ENCODE results near the gene PDE1C.

Gene PDE1C

DNA sequence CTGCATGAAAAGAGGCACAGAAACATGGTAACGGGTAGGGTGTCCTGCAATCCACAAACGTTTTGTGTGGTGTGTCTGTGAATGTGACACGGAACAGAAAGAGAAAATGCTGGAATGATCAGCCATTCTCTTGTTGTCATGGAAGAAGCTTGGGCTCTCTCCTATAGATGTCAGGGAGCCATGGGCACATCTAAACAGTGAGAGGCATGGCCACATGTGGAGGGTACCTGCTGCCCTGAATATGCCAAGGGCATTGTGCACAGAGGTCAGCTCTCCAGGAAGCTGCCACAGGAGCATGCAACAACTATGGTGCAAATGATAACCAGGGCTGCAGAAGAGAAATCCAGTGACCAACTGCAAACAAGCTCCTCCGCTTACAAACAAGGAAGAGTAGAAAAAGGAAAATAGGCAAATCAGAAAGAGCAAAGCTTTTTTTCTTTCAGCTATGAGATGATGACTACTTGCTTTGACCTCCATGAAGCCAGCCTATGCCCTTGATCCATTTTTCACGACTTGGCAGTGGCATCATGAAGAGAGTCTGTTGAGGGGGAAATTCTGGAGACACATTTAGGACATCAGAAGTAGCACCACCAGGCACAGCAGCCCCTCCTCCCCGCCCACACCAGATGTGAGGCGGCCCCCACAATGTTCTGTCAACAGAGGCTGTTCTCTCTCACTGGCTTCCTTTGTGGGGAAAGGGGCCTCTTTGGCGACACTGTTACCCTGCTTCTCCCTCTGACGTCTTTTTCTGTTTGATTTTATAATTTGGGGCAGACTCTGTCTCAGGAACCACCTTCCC, 4.8 kb upstream of the PDE1C start:
- no peak for DNase-seq (ENCODE audit: low read depth)

- no peak for DNase-seq (ENCODE audit: low read depth)
Measured at GRCh38 chr7:32073533-32073932, 3.3 kb upstream of the PDE1C start.

- no peak for DNase-seq (ENCODE audit: low read depth)
Measured at GRCh38 chr7:32072397-32072796, 2.2 kb upstream of the PDE1C start.

GRCh38 chr7:32071466-32072091, 1.4 kb upstream of the PDE1C start:
- no peak for DNase-seq (ENCODE audit: low read depth)

GRCh38 chr7:32070051-32070405, 179 bp downstream of the PDE1C start:
- no peak for DNase-seq (ENCODE audit: low read depth)

DNA sequence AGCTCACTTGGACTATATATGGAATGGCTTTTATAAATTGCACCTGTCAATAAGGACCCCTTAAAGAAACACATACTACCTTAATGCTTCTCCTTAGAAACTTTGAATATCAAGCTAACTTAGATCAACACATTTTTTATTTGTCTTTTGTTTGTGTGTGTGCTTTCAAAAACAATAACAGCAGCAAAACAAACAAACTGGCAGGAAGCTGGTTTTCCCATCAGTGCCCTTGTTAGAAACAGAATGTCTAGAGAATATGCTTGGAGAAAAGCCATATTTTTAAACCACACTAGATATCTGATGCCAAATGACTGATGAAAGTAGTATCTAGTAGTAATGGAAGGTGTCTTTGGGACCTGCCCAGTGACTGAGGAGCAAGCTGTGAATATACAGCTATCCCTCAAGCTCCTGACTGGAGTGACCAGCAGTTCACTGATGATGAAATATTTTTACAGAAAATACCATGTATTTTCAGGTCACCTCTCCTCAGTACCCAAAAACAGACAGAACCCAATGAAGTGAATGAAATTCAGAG, 1.0 kb downstream of the PDE1C start:
- DNase-seq (ENCODE audit: low read depth), result no peak

DNA sequence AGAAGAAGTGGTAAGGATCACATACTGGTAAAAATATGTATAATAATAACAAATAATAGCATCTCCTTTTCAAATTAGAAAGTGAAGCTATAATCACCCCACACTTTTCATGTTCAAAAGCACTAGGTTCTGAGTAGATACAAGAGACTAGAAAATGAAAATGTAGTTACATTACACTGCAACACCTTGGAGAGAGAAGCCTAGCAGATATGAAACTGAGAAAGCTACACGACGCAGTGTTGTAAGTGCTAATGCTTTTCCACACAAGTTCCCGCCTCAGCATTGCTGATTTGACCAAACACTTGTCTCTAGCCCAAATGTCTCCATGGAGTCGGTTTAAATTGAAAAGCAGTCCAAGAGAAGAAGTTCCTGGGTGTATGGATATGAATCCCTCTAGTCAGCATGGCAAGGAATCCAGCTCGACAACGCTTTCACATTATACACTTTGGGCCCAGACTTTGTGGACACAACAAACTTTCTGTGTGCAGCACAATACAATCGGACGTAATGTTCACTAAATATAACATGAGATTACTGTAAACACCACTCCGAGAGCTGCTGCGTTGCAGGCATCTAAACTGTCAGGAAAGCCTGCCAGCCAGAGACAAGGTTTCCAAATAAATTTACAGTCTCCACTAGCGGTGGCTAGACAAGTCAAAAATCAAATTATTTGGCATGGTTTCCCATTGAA, 1.7 kb downstream of the PDE1C start:
- DNase-seq (ENCODE audit: low read depth), result no peak

- no peak for DNase-seq (ENCODE audit: low read depth)
Measured at GRCh38 chr7:32066441-32066840, 3.8 kb downstream of the PDE1C start.

DNA sequence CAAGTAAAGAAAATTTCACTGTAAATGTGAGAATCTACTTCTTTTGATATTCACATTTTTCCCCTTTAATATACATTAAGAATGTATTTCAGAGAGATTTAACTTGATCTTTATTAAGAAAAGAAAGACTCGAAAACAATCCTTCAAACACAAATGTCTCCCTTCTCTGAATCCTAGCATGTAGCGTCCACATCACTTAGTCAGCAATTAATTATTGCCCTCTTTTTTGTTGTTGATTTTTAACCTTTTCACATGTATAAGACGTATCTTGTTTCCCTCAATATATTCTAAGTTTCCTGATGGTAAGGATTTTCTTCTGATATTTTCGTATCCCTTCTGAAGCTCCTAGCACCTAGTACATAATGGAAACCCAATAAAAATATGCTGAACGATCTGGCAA, 6.6 kb downstream of the PDE1C start:
- no peak for DNase-seq (ENCODE audit: low read depth)

DNA sequence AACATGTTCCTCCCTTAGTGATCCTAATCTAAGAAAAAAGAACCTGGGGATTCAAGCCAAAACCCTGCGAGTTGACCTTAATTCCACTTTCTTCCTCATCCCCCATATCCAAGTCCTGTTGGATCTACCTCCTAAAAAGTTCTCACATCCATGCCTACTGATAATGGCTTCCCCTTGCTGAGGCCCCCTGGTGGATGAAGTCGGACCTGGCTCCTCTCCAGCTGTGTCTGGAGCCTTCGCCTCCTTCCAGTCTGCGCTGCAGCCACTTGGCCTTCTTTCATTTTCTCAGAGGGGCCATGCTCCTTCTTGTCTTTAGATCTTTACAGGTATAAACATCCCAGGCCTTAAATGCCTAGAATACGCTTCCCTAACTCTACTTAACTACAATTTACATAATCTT, 8.1 kb downstream of the PDE1C start:
- DNase-seq (ENCODE audit: low read depth), result no peak

GRCh38 chr7:32061346-32061745, 8.9 kb downstream of the PDE1C start:
- DNase-seq (ENCODE audit: low read depth), result no peak

- no peak for DNase-seq (ENCODE audit: low read depth)
Measured at GRCh38 chr7:32059289-32060011, 10.8 kb downstream of the PDE1C start.

GRCh38 chr7:32058002-32058401, 12.2 kb downstream of the PDE1C start:
- no peak for DNase-seq (ENCODE audit: low read depth)

- no peak for DNase-seq (ENCODE audit: low read depth)
Measured at GRCh38 chr7:32056767-32057166, 13.4 kb downstream of the PDE1C start.

GRCh38 chr7:32053204-32053603, 17.0 kb downstream of the PDE1C start:
- DNase-seq (ENCODE audit: low read depth), result no peak

GRCh38 chr7:32051128-32051527, 19.1 kb downstream of the PDE1C start:
- no peak for DNase-seq (ENCODE audit: low read depth)

GRCh38 chr7:32049599-32049998, 20.6 kb downstream of the PDE1C start:
- DNase-seq (ENCODE audit: low read depth), result no peak

DNA sequence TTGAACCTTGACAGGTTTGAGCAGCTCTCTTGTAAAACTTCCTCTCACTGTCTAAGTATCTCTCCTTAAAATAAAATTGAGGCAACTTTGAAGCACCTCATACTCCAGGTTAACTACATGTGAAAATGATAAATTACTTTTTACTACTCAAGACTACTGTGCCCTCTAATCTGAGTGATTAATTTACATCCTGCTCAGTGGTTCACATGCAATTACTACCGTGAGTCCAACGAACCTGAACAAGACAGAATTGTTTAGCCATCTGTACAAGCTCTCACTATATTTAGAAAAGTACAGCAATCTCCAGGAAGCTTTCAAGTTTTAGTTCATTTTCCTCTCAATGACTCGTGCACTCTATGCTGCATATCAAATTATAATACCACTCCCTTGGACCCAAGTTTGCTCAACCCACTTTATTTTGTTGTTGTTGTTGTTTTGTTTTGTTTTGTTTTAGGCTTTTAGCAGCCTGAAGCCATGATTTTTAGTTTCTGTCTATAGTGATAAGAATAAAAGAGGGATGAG, 21.2 kb downstream of the PDE1C start:
- no peak for DNase-seq (ENCODE audit: low read depth)

GRCh38 chr7:32047801-32048200, 22.4 kb downstream of the PDE1C start:
- DNase-seq (ENCODE audit: low read depth), result no peak

- no peak for DNase-seq (ENCODE audit: low read depth)
Measured at GRCh38 chr7:32047075-32047474, 23.1 kb downstream of the PDE1C start.

GRCh38 chr7:32045228-32045627, 25.0 kb downstream of the PDE1C start:
- DNase-seq (ENCODE audit: low read depth), result no peak

- no peak for DNase-seq (ENCODE audit: low read depth)
Measured at GRCh38 chr7:32044739-32045138, 25.5 kb downstream of the PDE1C start.
